Measurements from ENCODE around the gene ACSBG1. TPM values are rescaled to one million over a fixed set of nuclear protein-coding genes. Genes with fewer than 3 reads are reported as not detected.

Gene ACSBG1
- total and polyA plus RNA-seq, 7 donors, result 0.23 to 3.9 (median 1.3) TPM

DNA sequence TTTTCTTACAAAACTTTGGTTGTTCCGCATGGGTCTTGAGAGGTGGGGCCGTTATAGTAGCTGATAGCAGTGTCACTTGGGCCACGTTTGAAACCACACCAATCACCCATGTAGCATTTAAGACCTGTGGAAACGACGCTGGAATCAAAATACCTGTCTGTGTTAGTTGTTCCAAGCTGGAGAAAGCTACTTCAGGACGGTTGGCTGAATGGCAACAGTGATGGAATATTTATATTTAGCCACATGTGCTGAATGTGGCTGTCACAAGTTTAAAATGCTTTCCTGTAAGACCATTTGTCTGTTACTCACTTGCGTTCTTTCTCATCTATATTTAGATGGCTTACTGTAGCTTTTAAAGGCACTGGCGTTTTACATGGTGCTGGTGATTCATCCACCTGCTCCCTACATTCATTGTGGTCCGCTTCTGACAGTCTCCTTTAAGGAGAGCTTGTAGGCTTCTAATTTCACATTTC, 31.4 kb upstream of the ACSBG1 start:
- intact Hi-C loops (cut with DNase I), result loop anchor here (2.0 kb wide), 1 partner anchor 33 kb away; the partner anchor contains the start of gene SKIC8
- DNase-seq, result no peak
- Histone ChIP-seq H3K9me3 (no peaks in the 10 kb centered on the region), H3K27ac (peak overlapping the region; percentile 65 to 88 (median 80)), H3K27me3 (no peaks in the 10 kb centered on the region), H3K36me3 (peaks cover 0 to 5% (median 0%) of the 10 kb centered on the region in 4 donors), H3K4me3 (peak overlapping the region in 2 of 4 donors; percentile 62 to 74), H3K4me1 (peaks cover 2 to 47% (median 30%) of the 10 kb centered on the region in 4 donors)
- 67 to 72% methylated on average over 9 of the region's 9 CpGs for WGBS, 2 donors
- TF ChIP-seq POLR2AphosphoS5 (IDR thresholded peaks at IDR 0.05) (peak; percentile 28 to 86 (median 47)), POLR2A (IDR thresholded peaks at IDR 0.05) (no peak), EP300 (IDR thresholded peaks at IDR 0.05) (peak in 3 of 4 donors; percentile 42 to 96 (median 74))

DNA sequence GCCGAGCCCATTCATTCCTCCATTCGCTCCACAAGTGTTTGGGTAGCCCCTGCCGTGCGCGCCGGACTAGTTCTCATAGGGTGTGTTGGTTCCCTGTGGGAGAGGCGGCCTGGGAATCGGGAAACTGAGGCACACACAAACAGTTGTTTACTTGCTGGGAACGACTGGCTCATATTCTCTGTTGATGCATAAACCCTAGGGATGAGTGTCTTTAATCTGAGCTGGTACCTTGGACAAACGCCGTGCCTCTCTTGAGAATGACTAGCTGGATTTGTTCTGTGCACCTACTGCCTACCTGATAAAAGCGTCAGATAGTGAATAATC, 30.7 kb upstream of the ACSBG1 start:
- Histone ChIP-seq H3K36me3 (no peaks in the 10 kb centered on the region), H3K27ac (peak overlapping the region; percentile 65 to 88 (median 80)), H3K4me3 (peak overlapping the region; percentile 48 to 74 (median 58)), H3K4me1 (peaks cover 2 to 47% (median 30%) of the 10 kb centered on the region in 4 donors), H3K27me3 (no peaks in the 10 kb centered on the region), H3K9me3 (no peaks in the 10 kb centered on the region)
- no peak for DNase-seq
- TF ChIP-seq, protein P1, sequence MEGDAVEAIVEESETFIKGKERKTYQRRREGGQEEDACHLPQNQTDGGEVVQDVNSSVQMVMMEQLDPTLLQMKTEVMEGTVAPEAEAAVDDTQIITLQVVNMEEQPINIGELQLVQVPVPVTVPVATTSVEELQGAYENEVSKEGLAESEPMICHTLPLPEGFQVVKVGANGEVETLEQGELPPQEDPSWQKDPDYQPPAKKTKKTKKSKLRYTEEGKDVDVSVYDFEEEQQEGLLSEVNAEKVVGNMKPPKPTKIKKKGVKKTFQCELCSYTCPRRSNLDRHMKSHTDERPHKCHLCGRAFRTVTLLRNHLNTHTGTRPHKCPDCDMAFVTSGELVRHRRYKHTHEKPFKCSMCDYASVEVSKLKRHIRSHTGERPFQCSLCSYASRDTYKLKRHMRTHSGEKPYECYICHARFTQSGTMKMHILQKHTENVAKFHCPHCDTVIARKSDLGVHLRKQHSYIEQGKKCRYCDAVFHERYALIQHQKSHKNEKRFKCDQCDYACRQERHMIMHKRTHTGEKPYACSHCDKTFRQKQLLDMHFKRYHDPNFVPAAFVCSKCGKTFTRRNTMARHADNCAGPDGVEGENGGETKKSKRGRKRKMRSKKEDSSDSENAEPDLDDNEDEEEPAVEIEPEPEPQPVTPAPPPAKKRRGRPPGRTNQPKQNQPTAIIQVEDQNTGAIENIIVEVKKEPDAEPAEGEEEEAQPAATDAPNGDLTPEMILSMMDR (IDR thresholded peaks at IDR 0.05), result no peak
- TF ChIP-seq EP300 (IDR thresholded peaks at IDR 0.05), result no peak
- TF ChIP-seq POLR2AphosphoS5 (IDR thresholded peaks at IDR 0.05), result no peak
- TF ChIP-seq POLR2A (IDR thresholded peaks at IDR 0.05), result no peak
- 19 to 54% methylated on average over 12 of the region's 12 CpGs for WGBS, 2 donors
- intact Hi-C loops (cut with DNase I), result no loop called here

DNA sequence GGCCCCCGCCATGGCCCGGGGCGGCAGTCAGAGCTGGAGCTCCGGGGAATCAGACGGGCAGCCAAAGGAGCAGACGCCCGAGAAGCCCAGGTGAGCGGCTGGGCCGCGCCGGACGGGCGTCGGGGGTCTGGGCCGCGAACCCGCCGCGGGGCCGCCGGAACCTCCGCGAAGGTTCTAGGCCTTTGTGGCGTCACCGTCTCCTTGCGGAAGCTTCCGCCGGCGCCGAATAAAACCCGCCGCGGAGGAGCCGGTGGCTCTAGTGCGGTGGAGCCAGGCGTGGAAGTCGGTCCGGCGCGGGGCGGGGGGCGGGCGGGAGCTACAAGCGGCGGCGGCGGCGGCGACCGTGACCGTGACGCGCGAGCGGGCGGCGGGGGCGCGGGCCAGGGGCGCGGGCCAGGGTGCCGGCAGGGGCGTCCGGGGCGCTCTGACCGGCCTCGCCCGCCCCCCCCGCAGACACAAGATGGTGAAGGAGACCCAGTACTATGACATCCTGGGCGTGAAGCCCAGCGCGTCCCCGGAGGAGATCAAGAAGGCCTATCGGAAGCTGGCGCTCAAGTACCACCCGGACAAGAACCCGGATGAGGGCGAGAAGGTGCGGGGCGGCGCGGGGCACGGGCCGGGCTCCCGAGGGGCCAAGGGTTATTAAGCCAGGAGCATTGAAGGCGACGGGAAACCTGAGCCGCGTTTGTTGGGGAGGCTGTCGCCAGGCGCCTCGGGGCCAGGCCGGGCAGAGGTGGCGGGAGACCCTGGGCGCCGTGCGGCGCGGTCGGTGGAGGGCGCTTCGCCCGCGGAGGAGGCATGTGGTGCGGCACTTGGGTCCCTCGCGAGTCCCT, 30.2 kb upstream of the ACSBG1 start, which contains the start of gene DNAJA4:
DNAJA4 (plus strand) TSS at position 259 of the 833 bp plus-strand sequence; CDS start at position 461, 202 bp downstream.
- Histone ChIP-seq H3K9me3 (no peaks in the 10 kb centered on the region), H3K27ac (peak within 1 kb of the TSS; percentile 65 to 88 (median 80)), H3K4me3 (peak within 1 kb of the TSS; percentile 48 to 74 (median 58)), H3K36me3 (no peaks in the 10 kb centered on the region), H3K4me1 (peaks cover 2 to 47% (median 30%) of the 10 kb centered on the region in 4 donors), H3K27me3 (no peaks in the 10 kb centered on the region)
- peak; percentile 83 for DNase-seq
- WGBS, 2 donors, result 2 to 5% methylated on average over 107 of the region's 107 CpGs
- intact Hi-C loops (cut with DNase I), result no loop called here
- TF ChIP-seq POLR2AphosphoS5 (IDR thresholded peaks at IDR 0.05) (peak; percentile 12 to 53 (median 36)), POLR2A (IDR thresholded peaks at IDR 0.05) (no peak)

DNA sequence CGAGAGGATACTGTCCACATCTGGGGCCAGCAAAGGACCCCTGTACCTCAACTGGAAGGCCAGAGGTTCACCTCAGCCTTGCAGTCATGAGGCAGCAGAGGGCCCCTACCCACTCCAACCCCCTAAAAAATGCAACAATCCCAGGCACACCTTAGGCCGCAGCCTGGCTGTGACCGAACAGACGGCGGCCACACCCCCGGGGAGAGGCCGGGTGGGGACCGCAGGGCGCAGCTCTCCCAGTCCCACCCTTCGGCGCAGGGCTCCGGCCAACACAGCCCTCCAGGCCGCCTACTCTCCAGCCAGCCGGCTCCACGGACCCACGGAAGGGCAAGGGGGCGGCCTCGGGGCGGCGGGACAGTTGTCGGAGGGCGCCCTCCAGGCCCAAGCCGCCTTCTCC, 29.5 kb upstream of the ACSBG1 start:
- peaks cover 2 to 46% (median 30%) of the 10 kb centered on the region in 4 donors for H3K4me1 ChIP-seq
- no peaks in the 10 kb centered on the region for H3K36me3 ChIP-seq
- no peaks in the 10 kb centered on the region for H3K27me3 ChIP-seq
- no peak for DNase-seq
- WGBS, 2 donors, result 27 to 69% methylated on average over 23 of the region's 23 CpGs
- H3K27ac ChIP-seq, result peak overlapping the region; percentile 65 to 88 (median 80)
- H3K9me3 ChIP-seq, result no peaks in the 10 kb centered on the region
- intact Hi-C loops (cut with DNase I), result no loop called here
- peak overlapping the region; percentile 33 to 74 (median 55) for H3K4me3 ChIP-seq
- TF ChIP-seq EP300 (IDR thresholded peaks at IDR 0.05) (no peak), POLR2A (IDR thresholded peaks at IDR 0.05) (no peak), POLR2AphosphoS5 (IDR thresholded peaks at IDR 0.05) (no peak)
- TF ChIP-seq, protein P1 (IDR thresholded peaks at IDR 0.05), result no peak

DNA sequence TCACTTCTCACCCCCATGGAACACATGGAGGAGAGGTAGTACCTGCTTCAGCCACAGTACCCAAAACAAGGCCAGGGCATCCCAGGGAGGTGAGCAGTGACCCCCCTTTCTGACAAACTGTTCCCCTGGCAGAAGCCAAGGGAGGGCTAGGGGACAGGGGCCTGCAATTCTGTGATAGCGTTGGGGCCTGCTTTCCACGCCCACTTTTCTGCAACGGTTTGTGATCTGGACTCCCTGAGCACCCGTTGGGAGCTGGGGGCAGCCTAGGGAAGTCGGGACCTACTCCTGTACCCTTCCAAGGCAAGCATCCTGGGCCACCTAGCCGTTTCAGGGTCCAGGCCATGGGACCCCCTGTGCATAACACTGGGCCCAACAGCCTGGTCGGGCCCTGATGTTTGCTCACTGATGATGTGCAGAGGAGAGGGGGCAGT, 29.0 kb upstream of the ACSBG1 start:
- Histone ChIP-seq H3K36me3 (no peaks in the 10 kb centered on the region), H3K4me1 (peaks cover 2 to 41% (median 29%) of the 10 kb centered on the region in 4 donors), H3K27ac (peak overlapping the region in 1 of 4 donors; percentile 88), H3K27me3 (no peaks in the 10 kb centered on the region), H3K4me3 (no peak overlapping the region), H3K9me3 (no peaks in the 10 kb centered on the region)
- intact Hi-C loops (cut with DNase I), result no loop called here
- no peak for DNase-seq
- 88 to 96% methylated on average over 7 of the region's 7 CpGs for WGBS, 2 donors
- TF ChIP-seq POLR2A (IDR thresholded peaks at IDR 0.05), result no peak
- TF ChIP-seq EP300 (IDR thresholded peaks at IDR 0.05), result no peak
- TF ChIP-seq, protein P1 (IDR thresholded peaks at IDR 0.05), result no peak
- no peak for TF ChIP-seq POLR2AphosphoS5 (IDR thresholded peaks at IDR 0.05)
